HCT116 (cell line): ENCODE measurements around the gene HIGD1C.

ENCODE experiments used
- CTCF ChIP-seq, 3 experiments: fragments of 200-600 bp in 1 of 3; sonication (generic) in 1 of 3; IDR thresholded peaks in 2 of 3; conservative IDR thresholded peaks in 1 of 3; 2 replicates each; pipeline ENCODE4 v1.5.1; 2012 to 2017; ENCODE audit warnings: low read depth in 2 of 3, low read length in 2 of 3, antibody characterized with exemption in 1 of 3, borderline replicate concordance in 1 of 3, control low read depth in 1 of 3, mild to moderate bottlenecking in 1 of 3, mixed read lengths in 1 of 3, mixed run types in 1 of 3, moderate library complexity in 1 of 3; ENCODE audit not compliant: insufficient read depth in 1 of 3
- POLR2A ChIP-seq: IDR thresholded peaks from 2 replicates; pipeline ENCODE4 v1.7.0; 2011; ENCODE audit warnings: borderline replicate concordance; ENCODE audit not compliant: insufficient read depth, insufficient read length; ENCODE audit errors: extremely low read depth

- TF ChIP-seq POLR2A (no peak), CTCF (IDR thresholded peaks at IDR 0.05 in 2 of 3, conservative IDR thresholded peaks at IDR 0.05 in 1 of 3; ENCODE audit: borderline replicate concordance in 1 of 3, insufficient read depth in 1 of 3, low read depth in 2 of 3, low read length in 2 of 3) (no peak)
These were observed 9.4 kb downstream of the HIGD1C start for GRCh38 chr12:50961708-50962107.
